A673 (cell line): Measurements from ENCODE around the gene NUP210L.

Experiments used
- CTCF ChIP-seq: fragments of 300-800, 200-600 bp; sonication (generic); conservative IDR thresholded peaks from 2 replicates; pipeline ENCODE4 v1.5.1; 2017; ENCODE audit warnings: low read depth, mild to moderate bottlenecking, antibody characterized with exemption, low read length, moderate library complexity, mixed read lengths
- EZH2 ChIP-seq: fragments of 200-600 bp; sonication (generic); IDR thresholded peaks from 2 replicates; pipeline ENCODE4 v1.6.1; 2017; ENCODE audit warnings: borderline replicate concordance, low read depth, mild to moderate bottlenecking, mixed read lengths, antibody characterized with exemption, low read length; ENCODE audit not compliant: poor library complexity, severe bottlenecking

DNA sequence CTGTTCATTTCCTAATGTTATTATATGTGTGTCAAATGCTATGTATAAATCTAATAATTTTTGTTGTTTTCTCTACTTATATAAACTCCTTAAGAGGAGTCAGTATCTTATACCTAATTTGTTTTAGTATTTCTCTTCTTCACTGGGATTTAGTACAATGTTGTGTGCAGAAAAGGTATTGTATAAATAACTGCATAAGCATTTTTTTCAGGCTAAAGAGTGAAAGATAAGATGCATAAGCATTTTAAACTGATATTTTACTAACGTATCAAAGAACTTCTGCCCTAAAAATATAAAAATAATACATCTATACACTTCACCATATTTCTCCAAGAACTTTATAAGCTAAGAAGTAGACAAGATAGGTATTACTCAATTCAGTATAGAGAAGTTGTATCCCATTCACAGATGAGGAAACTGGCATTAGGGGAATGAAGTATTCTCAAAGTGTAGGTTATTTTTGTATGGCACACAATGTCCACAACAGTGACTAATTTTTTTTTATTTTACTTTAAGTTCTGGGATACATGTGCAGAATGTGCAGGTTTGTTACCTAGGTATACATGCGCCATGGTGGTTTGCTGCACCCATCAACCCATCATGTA lies 59.3 kb downstream of the NUP210L start:
- TF ChIP-seq EZH2 (no peak), CTCF (no peak)
